Measurements from ENCODE around the gene PEX14. TPM values are rescaled to one million over a fixed set of nuclear protein-coding genes. Genes with fewer than 3 reads are reported as not detected.

The PEX14 gene
- polyA plus RNA-seq, 1 donor (not counting 4 experiments of a cell fraction or from before 2014, with no cell fraction given): 8.4 TPM

- no peaks in the 10 kb centered on the region for H3K79me2 ChIP-seq (ENCODE audit: control insufficient read depth, insufficient read depth, low read length)
- no peak overlapping the region for H3K4me2 ChIP-seq (ENCODE audit: control insufficient read depth, extremely low read depth, insufficient read depth, low read depth, low read length)
- no peak overlapping the region for H2AFZ ChIP-seq (ENCODE audit: control insufficient read depth, low read length)
- DNase-seq (ENCODE audit: low read depth, low spot score) (no peak), FAIRE-seq (no peak)
- peaks cover 9% of the 10 kb centered on the region for H3K4me1 ChIP-seq (ENCODE audit: control insufficient read depth, extremely low read depth, insufficient read depth, low read length)
- no peak overlapping the region for H3K9ac ChIP-seq (ENCODE audit: control insufficient read depth, extremely low read depth, insufficient read depth, low read length)
- H3K4me3 ChIP-seq (ENCODE audit: control insufficient read depth in 2 of 3, extremely low read depth in 1 of 3, insufficient read depth in 2 of 3, low read depth in 1 of 3, low read length in 3 of 3): no peak overlapping the region
- dilution Hi-C loops (cut with MboI; ENCODE audit: extremely low pct_ligation_motif_present, low sequenced_read_pairs): no loop called here
- H3K27ac ChIP-seq (ENCODE audit: control insufficient read depth, insufficient read depth, low read length): no peak overlapping the region
- TF ChIP-seq CTCF (optimal IDR thresholded peaks at IDR 0.05 in 1 of 3, IDR thresholded peaks at IDR 0.05 in 1 of 3, conservative IDR thresholded peaks at IDR 0.05 in 1 of 3; ENCODE audit: extremely low read depth in 1 of 3, insufficient read depth in 2 of 3, low read length in 3 of 3) (no peak), EZH2 (IDR thresholded peaks at IDR 0.05; ENCODE audit: low read length) (no peak)
- H4K20me1 ChIP-seq (ENCODE audit: control insufficient read depth, extremely low read depth, insufficient read depth, low read length): no peaks in the 10 kb centered on the region
- H3K27me3 ChIP-seq (ENCODE audit: control insufficient read depth, extremely low read depth, insufficient read depth, low read length): no peaks in the 10 kb centered on the region
- H3K9me1 ChIP-seq (ENCODE audit: control insufficient read depth, extremely low read depth, insufficient read depth, low read length): no peaks in the 10 kb centered on the region
- peaks cover 0 to 3% of the 10 kb centered on the region in 2 experiments for H3K36me3 ChIP-seq (ENCODE audit: control insufficient read depth in 2 of 2, extremely low read depth in 1 of 2, insufficient read depth in 2 of 2, low read length in 2 of 2)
- no peaks in the 10 kb centered on the region for H3K9me3 ChIP-seq (ENCODE audit: control insufficient read depth, low read depth, low read length)
These were observed 131.3 kb downstream of the PEX14 start for GRCh38 chr1:10606064-10606463.

- no peaks in the 10 kb centered on the region for H3K27me3 ChIP-seq (ENCODE audit: control insufficient read depth, extremely low read depth, insufficient read depth, low read length)
- dilution Hi-C loops (cut with MboI; ENCODE audit: extremely low pct_ligation_motif_present, low sequenced_read_pairs): no loop called here
- no peak for FAIRE-seq
- H3K36me3 ChIP-seq (ENCODE audit: control insufficient read depth in 2 of 2, extremely low read depth in 1 of 2, insufficient read depth in 2 of 2, low read length in 2 of 2): no peaks in the 10 kb centered on the region
- H4K20me1 ChIP-seq (ENCODE audit: control insufficient read depth, extremely low read depth, insufficient read depth, low read length): no peaks in the 10 kb centered on the region
- DNase-seq (ENCODE audit: low read depth, low spot score): no peak
- H3K9ac ChIP-seq (ENCODE audit: control insufficient read depth, extremely low read depth, insufficient read depth, low read length): no peak overlapping the region
- H3K27ac ChIP-seq (ENCODE audit: control insufficient read depth, insufficient read depth, low read length): no peak overlapping the region
- no peak overlapping the region for H3K4me3 ChIP-seq (ENCODE audit: control insufficient read depth in 2 of 3, extremely low read depth in 1 of 3, insufficient read depth in 2 of 3, low read depth in 1 of 3, low read length in 3 of 3)
- no peak overlapping the region for H3K4me2 ChIP-seq (ENCODE audit: control insufficient read depth, extremely low read depth, insufficient read depth, low read depth, low read length)
- no peaks in the 10 kb centered on the region for H3K9me1 ChIP-seq (ENCODE audit: control insufficient read depth, extremely low read depth, insufficient read depth, low read length)
- peaks cover 4% of the 10 kb centered on the region for H3K4me1 ChIP-seq (ENCODE audit: control insufficient read depth, extremely low read depth, insufficient read depth, low read length)
- H3K9me3 ChIP-seq (ENCODE audit: control insufficient read depth, low read depth, low read length): no peaks in the 10 kb centered on the region
- no peak for TF ChIP-seq EZH2 (IDR thresholded peaks at IDR 0.05; ENCODE audit: low read length)
- no peak for TF ChIP-seq CTCF (optimal IDR thresholded peaks at IDR 0.05 in 1 of 3, IDR thresholded peaks at IDR 0.05 in 1 of 3, conservative IDR thresholded peaks at IDR 0.05 in 1 of 3; ENCODE audit: extremely low read depth in 1 of 3, insufficient read depth in 2 of 3, low read length in 3 of 3)
- H3K79me2 ChIP-seq (ENCODE audit: control insufficient read depth, insufficient read depth, low read length): no peaks in the 10 kb centered on the region
- H2AFZ ChIP-seq (ENCODE audit: control insufficient read depth, low read length): no peak overlapping the region
These were observed 132.5 kb downstream of the PEX14 start for GRCh38 chr1:10607228-10607627.

Data from keratinocyte (primary cell).